NT2/D1 (cell line): ENCODE data around the gene ADGRD2.

ENCODE experiments used
- SUZ12 ChIP-seq: IDR thresholded peaks from 2 replicates; pipeline ENCODE4 v1.6.1; 2011; ENCODE audit not compliant: insufficient read length, insufficient read depth; ENCODE audit errors: extremely low read depth
- YY1 ChIP-seq: IDR thresholded peaks from 2 replicates; pipeline ENCODE4 v1.6.1; 2011; ENCODE audit not compliant: insufficient read length, insufficient read depth

DNA sequence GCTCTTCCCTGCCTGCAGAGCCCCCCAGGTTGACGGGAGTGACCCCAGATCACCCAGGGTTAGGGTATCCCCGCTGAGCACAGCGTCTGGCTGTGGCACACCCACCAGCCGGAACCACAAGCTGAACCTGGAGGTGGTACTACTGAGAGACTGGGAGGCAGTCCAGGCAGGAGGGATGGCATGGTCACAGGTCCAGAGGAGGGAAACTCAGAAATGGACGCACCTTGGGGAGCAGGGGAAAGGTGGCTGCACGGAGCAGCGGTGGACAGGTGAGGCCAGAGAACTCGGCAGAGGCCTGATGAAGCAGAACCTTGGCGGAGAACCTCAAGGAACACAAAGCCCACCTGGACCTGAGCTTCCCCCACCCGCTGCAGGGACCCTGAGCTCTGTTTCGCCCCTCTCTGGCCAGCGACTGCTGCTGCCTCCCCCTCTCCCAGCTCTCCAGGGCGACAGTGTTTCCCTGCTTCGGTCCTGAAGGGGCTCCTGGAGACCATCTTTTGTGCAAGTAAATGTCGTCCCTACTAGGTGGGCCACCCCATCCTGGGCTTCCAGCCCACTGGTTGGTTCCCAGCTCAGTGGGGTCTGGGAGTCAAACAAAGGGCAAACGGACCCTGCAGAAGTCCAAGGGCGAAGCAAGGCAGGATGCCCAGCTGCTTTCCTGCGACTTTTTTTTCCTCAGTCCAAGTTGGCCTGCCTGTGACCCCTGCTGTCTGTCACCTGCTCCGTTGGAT, 845 bp downstream of the ADGRD2 start:
- TF ChIP-seq YY1 = no peak
- no peak for TF ChIP-seq SUZ12
